ENCODE results near the gene SUPT5H.

SUPT5H gene

DNA sequence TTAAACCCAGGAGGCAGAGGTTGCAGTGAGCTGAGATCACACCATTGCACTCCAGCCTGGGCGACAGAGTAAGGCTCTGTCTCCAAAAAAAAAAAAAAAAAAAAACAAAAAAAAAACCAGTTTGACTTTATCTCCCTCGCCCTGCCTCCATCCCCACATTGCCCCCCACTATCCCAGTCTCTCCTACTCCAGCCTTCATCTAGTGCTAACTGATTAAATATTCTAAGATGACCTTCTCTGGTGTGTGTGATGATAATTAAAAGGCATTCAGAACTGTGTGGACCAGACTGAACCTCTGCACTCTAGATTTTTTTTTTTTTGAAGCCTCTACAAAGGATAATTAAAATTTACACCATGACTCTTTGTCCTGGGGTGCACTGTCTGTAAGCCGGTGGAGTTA is 47.4 kb downstream of the SUPT5H start:
- DNase-seq (ENCODE audit: low spot score): no peak
- TF ChIP-seq, protein P1, sequence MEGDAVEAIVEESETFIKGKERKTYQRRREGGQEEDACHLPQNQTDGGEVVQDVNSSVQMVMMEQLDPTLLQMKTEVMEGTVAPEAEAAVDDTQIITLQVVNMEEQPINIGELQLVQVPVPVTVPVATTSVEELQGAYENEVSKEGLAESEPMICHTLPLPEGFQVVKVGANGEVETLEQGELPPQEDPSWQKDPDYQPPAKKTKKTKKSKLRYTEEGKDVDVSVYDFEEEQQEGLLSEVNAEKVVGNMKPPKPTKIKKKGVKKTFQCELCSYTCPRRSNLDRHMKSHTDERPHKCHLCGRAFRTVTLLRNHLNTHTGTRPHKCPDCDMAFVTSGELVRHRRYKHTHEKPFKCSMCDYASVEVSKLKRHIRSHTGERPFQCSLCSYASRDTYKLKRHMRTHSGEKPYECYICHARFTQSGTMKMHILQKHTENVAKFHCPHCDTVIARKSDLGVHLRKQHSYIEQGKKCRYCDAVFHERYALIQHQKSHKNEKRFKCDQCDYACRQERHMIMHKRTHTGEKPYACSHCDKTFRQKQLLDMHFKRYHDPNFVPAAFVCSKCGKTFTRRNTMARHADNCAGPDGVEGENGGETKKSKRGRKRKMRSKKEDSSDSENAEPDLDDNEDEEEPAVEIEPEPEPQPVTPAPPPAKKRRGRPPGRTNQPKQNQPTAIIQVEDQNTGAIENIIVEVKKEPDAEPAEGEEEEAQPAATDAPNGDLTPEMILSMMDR (IDR thresholded peaks at IDR 0.05; ENCODE audit: borderline replicate concordance, control extremely low read depth, extremely low read depth, insufficient read depth, missing control alignments): no peak
- in situ Hi-C loops (cut with MboI; ENCODE audit: low sequenced_read_pairs, unreplicated experiment): no loop called here

DNA sequence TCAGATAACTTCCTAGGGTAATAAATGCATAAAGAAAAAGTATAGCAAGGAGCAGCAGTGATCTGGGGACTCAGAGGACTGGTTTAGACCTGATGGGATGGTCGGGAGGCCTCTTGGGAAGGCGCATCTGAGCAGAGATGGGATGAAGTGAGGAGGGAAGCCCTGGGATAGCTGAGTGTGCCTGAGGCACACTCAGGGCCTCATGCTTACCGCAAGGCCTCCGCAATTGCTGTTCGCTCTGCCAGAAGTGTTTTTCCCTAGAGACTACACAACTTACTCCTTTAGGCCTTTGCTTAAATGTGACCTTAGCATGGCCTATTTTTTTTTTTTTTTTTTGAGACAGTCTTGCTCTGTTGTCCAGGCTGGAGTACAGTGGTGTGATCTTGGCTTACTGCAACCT is 49.3 kb downstream of the SUPT5H start:
- no peak for DNase-seq (ENCODE audit: low spot score)

DNA sequence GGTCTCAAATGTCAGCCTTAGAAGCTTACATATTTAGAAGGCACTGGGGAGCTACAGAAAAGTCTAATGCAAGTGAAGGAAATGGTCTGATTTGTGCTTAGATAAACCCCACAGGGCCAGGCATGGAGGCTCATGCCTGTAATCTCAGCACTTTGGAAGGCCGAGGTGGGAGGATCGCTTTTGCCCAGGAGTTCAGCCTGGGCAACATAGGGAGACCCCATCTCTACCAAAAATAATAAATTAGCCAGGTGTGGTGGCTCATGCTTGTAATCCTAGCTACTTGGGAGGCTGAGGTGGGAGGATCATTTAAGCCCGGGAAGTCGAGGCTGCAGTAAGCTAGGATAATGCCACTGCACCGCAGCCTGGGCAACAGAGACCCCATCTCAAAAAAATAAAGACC is 50.7 kb downstream of the SUPT5H start:
- DNase-seq (ENCODE audit: low spot score): no peak
- TF ChIP-seq, protein P1 (IDR thresholded peaks at IDR 0.05; ENCODE audit: borderline replicate concordance, control extremely low read depth, extremely low read depth, insufficient read depth, missing control alignments): no peak
- in situ Hi-C loops (cut with MboI; ENCODE audit: low sequenced_read_pairs, unreplicated experiment): no loop called here

More for the DNA sequence above, 49.3 kb downstream of the SUPT5H start:
- TF ChIP-seq, protein P1 (IDR thresholded peaks at IDR 0.05; ENCODE audit: borderline replicate concordance, control extremely low read depth, extremely low read depth, insufficient read depth, missing control alignments): no peak
- in situ Hi-C loops (cut with MboI; ENCODE audit: low sequenced_read_pairs, unreplicated experiment): no loop called here

DNA sequence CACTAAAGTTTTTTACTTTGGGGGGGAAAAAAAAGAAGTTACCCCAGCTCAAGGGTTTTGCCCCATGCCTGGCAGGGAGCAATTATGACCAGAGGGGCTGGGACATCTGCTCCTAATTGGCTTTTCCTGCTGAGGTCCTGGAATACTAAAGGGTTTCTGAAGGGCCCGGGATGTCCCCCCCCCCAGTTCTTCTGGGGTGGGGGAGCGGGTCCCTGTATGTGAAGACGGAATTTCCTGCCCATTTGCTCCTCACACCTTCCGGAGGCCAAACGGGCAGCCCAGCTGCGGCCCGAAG is 52.3 kb downstream of the SUPT5H start:
- TF ChIP-seq, protein P1 (IDR thresholded peaks at IDR 0.05; ENCODE audit: borderline replicate concordance, control extremely low read depth, extremely low read depth, insufficient read depth, missing control alignments): peak; percentile 29
- DNase-seq (ENCODE audit: low spot score): no peak
- in situ Hi-C loops (cut with MboI; ENCODE audit: low sequenced_read_pairs, unreplicated experiment): no loop called here

DNA sequence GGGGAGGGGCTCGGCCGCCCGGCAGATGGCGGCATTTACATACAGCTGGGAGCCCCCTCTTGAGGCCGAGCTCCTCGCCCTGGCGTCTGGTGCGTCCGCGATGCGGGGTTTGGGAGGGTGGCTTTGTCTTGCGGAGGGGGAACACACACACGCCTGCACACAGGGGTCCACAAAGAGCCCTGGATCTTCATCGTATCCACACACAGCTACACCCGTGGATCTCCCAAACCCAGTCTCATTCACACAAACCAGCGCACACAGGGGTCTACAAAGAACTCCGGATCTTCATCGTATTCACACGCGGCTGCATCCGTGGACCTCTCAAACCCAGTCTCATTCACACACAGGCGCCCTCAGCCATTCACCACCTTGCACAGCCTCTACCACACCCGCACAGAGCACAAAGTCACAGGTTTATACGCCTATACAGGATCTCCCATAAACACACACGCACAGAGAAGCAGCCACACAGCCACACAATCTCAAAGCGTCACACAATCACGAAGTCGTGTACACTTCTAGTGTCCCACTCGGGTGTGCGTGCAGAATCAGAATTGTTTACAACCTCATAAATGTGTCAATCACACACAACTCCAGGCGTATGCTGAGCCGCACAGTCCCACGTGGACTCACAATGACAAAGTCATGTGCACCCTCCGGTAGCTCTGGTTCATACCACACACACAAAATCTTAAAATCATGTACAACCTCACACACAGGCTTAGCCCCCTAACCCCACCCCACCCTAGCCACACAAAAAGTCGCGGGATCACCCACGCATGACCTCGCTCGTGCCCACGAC is 52.8 kb downstream of the SUPT5H start:
- in situ Hi-C loops (cut with MboI; ENCODE audit: low sequenced_read_pairs, unreplicated experiment): no loop called here
- DNase-seq (ENCODE audit: low spot score): peak; percentile 79
- TF ChIP-seq, protein P1 (IDR thresholded peaks at IDR 0.05; ENCODE audit: borderline replicate concordance, control extremely low read depth, extremely low read depth, insufficient read depth, missing control alignments): no peak

DNA sequence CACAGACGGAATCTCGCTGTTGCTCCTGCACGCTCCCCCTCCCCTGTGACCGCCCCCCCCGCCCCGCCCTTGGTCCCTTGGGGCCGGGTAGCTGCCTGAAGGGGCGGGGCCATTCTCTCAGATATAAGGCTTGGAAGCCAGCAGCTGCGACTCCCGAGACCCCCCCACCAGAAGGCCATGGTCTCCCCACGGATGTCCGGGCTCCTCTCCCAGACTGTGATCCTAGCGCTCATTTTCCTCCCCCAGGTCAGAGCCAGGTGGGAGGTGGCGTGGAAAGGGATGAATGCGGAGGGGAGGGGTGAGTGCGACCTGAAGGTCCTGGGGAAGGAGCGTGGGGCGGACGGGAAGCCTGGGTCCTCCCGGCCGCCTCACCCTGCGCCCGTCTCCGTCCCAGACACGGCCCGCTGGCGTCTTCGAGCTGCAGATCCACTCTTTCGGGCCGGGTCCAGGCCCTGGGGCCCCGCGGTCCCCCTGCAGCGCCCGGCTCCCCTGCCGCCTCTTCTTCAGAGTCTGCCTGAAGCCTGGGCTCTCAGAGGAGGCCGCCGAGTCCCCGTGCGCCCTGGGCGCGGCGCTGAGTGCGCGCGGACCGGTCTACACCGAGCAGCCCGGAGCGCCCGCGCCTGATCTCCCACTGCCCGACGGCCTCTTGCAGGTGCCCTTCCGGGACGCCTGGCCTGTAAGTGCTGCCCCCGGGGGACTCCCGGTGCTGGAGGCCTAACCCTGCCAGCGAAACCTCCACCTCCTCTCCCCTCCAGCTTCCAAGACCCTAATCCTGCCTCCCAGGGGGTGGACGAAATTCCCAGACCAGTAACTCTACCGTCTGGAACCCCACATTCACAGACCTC is 53.6 kb downstream of the SUPT5H start, which contains the start of gene DLL3:
DLL3 (plus strand) TSS at position 150 of the 845 bp plus-strand sequence; CDS start at position 178, 28 bp downstream.
- DNase-seq (ENCODE audit: low spot score): peak; percentile 46
- in situ Hi-C loops (cut with MboI; ENCODE audit: low sequenced_read_pairs, unreplicated experiment): no loop called here

More for the DNA sequence above, 53.6 kb downstream of the SUPT5H start, which contains the start of gene DLL3:
- TF ChIP-seq, protein P1 (IDR thresholded peaks at IDR 0.05; ENCODE audit: borderline replicate concordance, control extremely low read depth, extremely low read depth, insufficient read depth, missing control alignments): no peak
